ENCODE data around the gene SHISA4.
"Not testable (repeated sequence)": the region's sequence is repeated elsewhere in the genome, so short reads cannot be mapped to it uniquely, and the experiment has no call there.

Gene SHISA4

GRCh38 chr1:201898992-201899391 is 10.3 kb downstream of the SHISA4 start:
- DNase-seq (ENCODE audit: low read depth): no peak

- DNase-seq (ENCODE audit: low read depth): no peak
Observed at GRCh38 chr1:201899683-201900429, 11.2 kb downstream of the SHISA4 start.

- no peak for DNase-seq (ENCODE audit: low read depth)
Observed at GRCh38 chr1:201900476-201900875, 11.8 kb downstream of the SHISA4 start.

- not testable (repeated sequence) for DNase-seq (ENCODE audit: low read depth)
Observed at GRCh38 chr1:201901036-201901435, 12.3 kb downstream of the SHISA4 start.

GRCh38 chr1:201902198-201902597 is 13.5 kb downstream of the SHISA4 start:
- DNase-seq (ENCODE audit: low read depth): no peak

GRCh38 chr1:201903135-201903534 is 14.4 kb downstream of the SHISA4 start:
- DNase-seq (ENCODE audit: low read depth): no peak

GRCh38 chr1:201904579-201904978 is 15.9 kb downstream of the SHISA4 start:
- no peak for DNase-seq (ENCODE audit: low read depth)

- DNase-seq (ENCODE audit: low read depth): no peak
Observed at GRCh38 chr1:201905234-201905890, 16.7 kb downstream of the SHISA4 start.

GRCh38 chr1:201906336-201906735 is 17.6 kb downstream of the SHISA4 start:
- no peak for DNase-seq (ENCODE audit: low read depth)

- DNase-seq (ENCODE audit: low read depth): no peak
Observed at GRCh38 chr1:201907621-201908020, 18.9 kb downstream of the SHISA4 start.

GRCh38 chr1:201911826-201912571 is 23.3 kb downstream of the SHISA4 start:
- no peak for DNase-seq (ENCODE audit: low read depth)

- no peak for DNase-seq (ENCODE audit: low read depth)
Observed at GRCh38 chr1:201912832-201913231, 24.1 kb downstream of the SHISA4 start.

- DNase-seq (ENCODE audit: low read depth): no peak
Observed at GRCh38 chr1:201914456-201915235, 25.9 kb downstream of the SHISA4 start.

GRCh38 chr1:201916649-201917249 is 28.1 kb downstream of the SHISA4 start:
- DNase-seq (ENCODE audit: low read depth): no peak

GRCh38 chr1:201917362-201918033 is 28.8 kb downstream of the SHISA4 start:
- no peak for DNase-seq (ENCODE audit: low read depth)

- no peak for DNase-seq (ENCODE audit: low read depth)
Observed at GRCh38 chr1:201918343-201918742, 29.6 kb downstream of the SHISA4 start.

GRCh38 chr1:201921952-201922558 is 33.4 kb downstream of the SHISA4 start:
- DNase-seq (ENCODE audit: low read depth): no peak

GRCh38 chr1:201925301-201925567 is 36.5 kb downstream of the SHISA4 start:
- DNase-seq (ENCODE audit: low read depth): no peak

GRCh38 chr1:201925981-201926645 is 37.4 kb downstream of the SHISA4 start:
- DNase-seq (ENCODE audit: low read depth): no peak

GRCh38 chr1:201928266-201928665 is 39.6 kb downstream of the SHISA4 start:
- DNase-seq (ENCODE audit: low read depth): no peak
